Kidney (tissue), 14 donors: Measurements from ENCODE around the gene FAM120A. TPM values are rescaled to one million over a fixed set of nuclear protein-coding genes. Genes with fewer than 3 reads are reported as not detected.

Source experiments
- DNase-seq, 5 donors: peaks; one replicate each; pipeline ENCODE4 v3.0.0-alpha.2; 2013 to 2020
- FAIRE-seq: peaks from 2 replicates; lab custom pipeline; 2012; peaks lifted over from hg19 to GRCh38; lab: Jason Lieb, UNC
- H3K27ac ChIP-seq, 2 donors: one replicate each; pipeline ENCODE4 v1.7.0; 2013; ENCODE audit warnings: low read depth in 2 of 2, low read length in 2 of 2, inconsistent platforms in 1 of 2
- H3K27me3 ChIP-seq: one replicate; pipeline ENCODE4 v1.7.1; 2013; ENCODE audit warnings: low read length, inconsistent platforms; ENCODE audit not compliant: control insufficient read depth, insufficient read depth
- H3K36me3 ChIP-seq, 3 donors: one replicate each; pipeline versions ENCODE4 v1.7.0 to v1.7.1; 2013; ENCODE audit warnings: low read length in 3 of 3, control low read depth in 1 of 3, inconsistent platforms in 1 of 3; ENCODE audit not compliant: insufficient read depth in 3 of 3, control insufficient read depth in 2 of 3
- H3K4me1 ChIP-seq, 3 donors: one replicate each; pipeline versions ENCODE4 v1.7.0 to v1.7.1; 2013; ENCODE audit warnings: low read length in 3 of 3, inconsistent platforms in 1 of 3, low read depth in 1 of 3; ENCODE audit not compliant: control insufficient read depth in 2 of 3, insufficient read depth in 2 of 3
- H3K4me3 ChIP-seq, 3 donors: one replicate each; pipeline versions ENCODE4 v1.7.0 to v1.8.1; 2013; ENCODE audit warnings: low read length in 3 of 3, control low read depth in 1 of 3, inconsistent platforms in 1 of 3
- H3K9ac ChIP-seq, 3 donors: one replicate each; pipeline versions ENCODE4 v1.7.0 to v1.7.1; 2013; ENCODE audit warnings: low read length in 3 of 3, control low read depth in 1 of 3, inconsistent platforms in 1 of 3
- H3K9me3 ChIP-seq, 3 donors: one replicate each; pipeline versions ENCODE4 v1.7.0 to v1.7.1; 2013; ENCODE audit warnings: low read length in 3 of 3, control low read depth in 1 of 3, inconsistent platforms in 1 of 3; ENCODE audit not compliant: control insufficient read depth in 2 of 3, insufficient read depth in 1 of 3
- intact Hi-C: fragments of 100-400 bp; cut with DNase I; formaldehyde crosslinking; loops from one replicate; pipeline ENCODE4 v1.11.1; 2022
- polyA plus RNA-seq: library from polyadenylated mRNA; stranded (reverse); fragments of 350-450 nt; fragmentation: Illumina TruSeq; extraction: RNeasy Lipid Tissue Mini Kit (QIAGEN cat#74804); gene quantifications from one replicate; pipeline ENCODE4 v1.2.3, GENCODE V29; 2014; ENCODE audit warnings: low read depth, low replicate concordance; ENCODE audit not compliant: insufficient read depth
- total RNA-seq: library from RNA; stranded (reverse); fragmentation: NEBNext Ultra II Directional; extraction: Animal tissue kit (Norgen Biotek cat#: 25700); gene quantifications from one replicate; pipeline ENCODE4 v1.2.1, GENCODE V29; 2021
- TF ChIP-seq, protein P1 (sequence below): IDR thresholded peaks from 3 replicates; pipeline ENCODE4 v1.5.1; 2012; ENCODE audit warnings: mild to moderate bottlenecking, moderate library complexity, borderline replicate concordance; ENCODE audit not compliant: insufficient read depth; ENCODE audit errors: extremely low read depth
- donor health status: control.
- donor health status: control.
- donor health status: control.
- donor health status: control.
- donor health status: control.
- donor health status: DM: yes; HTN: yes; CAD: no.
- donor health status: Normal renal cell carcinoma (clear cell type).

The FAM120A gene
- total and polyA plus RNA-seq, 2 donors from 2014 or later, result 43.7 to 127 TPM

DNA sequence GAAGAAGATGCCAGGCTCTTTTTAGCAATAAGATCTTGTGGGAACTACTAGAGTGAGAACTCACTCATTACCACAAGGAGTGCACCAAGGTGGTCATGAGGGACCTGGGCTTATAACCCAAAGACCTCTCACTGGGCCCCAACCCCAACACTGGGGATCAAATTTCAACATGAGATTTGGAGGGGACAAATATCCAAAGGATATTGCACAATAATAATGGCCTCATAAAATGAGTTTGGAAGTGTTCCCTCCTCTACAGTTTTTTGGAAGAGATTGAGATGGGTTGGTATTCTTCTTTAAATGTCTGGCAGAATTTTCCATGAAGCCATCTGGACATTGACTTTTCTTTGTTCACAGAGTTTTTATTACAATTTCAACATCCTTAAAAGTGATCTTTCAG, 38.0 kb upstream of the FAM120A start:
- intact Hi-C loops, result no loop called here
- TF ChIP-seq, protein P1, sequence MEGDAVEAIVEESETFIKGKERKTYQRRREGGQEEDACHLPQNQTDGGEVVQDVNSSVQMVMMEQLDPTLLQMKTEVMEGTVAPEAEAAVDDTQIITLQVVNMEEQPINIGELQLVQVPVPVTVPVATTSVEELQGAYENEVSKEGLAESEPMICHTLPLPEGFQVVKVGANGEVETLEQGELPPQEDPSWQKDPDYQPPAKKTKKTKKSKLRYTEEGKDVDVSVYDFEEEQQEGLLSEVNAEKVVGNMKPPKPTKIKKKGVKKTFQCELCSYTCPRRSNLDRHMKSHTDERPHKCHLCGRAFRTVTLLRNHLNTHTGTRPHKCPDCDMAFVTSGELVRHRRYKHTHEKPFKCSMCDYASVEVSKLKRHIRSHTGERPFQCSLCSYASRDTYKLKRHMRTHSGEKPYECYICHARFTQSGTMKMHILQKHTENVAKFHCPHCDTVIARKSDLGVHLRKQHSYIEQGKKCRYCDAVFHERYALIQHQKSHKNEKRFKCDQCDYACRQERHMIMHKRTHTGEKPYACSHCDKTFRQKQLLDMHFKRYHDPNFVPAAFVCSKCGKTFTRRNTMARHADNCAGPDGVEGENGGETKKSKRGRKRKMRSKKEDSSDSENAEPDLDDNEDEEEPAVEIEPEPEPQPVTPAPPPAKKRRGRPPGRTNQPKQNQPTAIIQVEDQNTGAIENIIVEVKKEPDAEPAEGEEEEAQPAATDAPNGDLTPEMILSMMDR, result no peak

DNA sequence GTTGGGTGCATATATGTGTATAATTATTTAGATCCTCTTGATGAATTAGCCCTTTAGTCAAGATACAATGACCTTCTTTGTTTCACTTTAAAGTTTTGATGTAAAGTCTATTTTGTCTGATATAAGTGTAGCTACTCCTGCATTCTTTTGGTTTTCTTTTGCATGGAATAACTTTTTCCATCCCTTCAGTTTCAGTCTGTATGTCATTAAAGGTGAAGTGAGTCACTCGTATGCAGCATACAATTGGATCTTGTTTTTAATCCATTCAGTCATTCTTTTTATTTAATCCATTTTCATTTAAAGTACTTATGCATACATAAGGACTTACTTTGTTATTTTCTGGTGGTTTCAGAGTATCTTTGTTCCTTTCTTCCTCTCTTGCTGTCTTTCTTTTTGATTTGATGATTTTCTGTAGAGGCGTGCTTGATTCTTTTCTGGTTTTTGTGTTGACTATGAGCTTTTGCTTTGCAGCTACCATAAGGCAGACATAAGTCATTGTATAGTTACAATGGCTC, 36.3 kb upstream of the FAM120A start:
- Histone ChIP-seq H3K9ac (no peak overlapping the region), H3K27me3 (no peaks in the 10 kb centered on the region), H3K4me1 (no peaks in the 10 kb centered on the region), H3K27ac (no peak overlapping the region), H3K36me3 (no peaks in the 10 kb centered on the region), H3K9me3 (peaks cover 0 to 7% (median 2%) of the 10 kb centered on the region in 3 donors), H3K4me3 (no peak overlapping the region)
- no peak for DNase-seq
- intact Hi-C loops, result no loop called here
- TF ChIP-seq, protein P1, result no peak
- no peak for FAIRE-seq

More for the DNA sequence above, 38.0 kb upstream of the FAM120A start:
- H3K27me3 ChIP-seq, result no peaks in the 10 kb centered on the region
- no peaks in the 10 kb centered on the region for H3K36me3 ChIP-seq
- peaks cover 0 to 7% (median 2%) of the 10 kb centered on the region in 3 donors for H3K9me3 ChIP-seq
- FAIRE-seq (no peak), DNase-seq (no peak)
- H3K27ac ChIP-seq, result no peak overlapping the region
- H3K4me3 ChIP-seq, result no peak overlapping the region
- H3K9ac ChIP-seq, result no peak overlapping the region
- no peaks in the 10 kb centered on the region for H3K4me1 ChIP-seq

DNA sequence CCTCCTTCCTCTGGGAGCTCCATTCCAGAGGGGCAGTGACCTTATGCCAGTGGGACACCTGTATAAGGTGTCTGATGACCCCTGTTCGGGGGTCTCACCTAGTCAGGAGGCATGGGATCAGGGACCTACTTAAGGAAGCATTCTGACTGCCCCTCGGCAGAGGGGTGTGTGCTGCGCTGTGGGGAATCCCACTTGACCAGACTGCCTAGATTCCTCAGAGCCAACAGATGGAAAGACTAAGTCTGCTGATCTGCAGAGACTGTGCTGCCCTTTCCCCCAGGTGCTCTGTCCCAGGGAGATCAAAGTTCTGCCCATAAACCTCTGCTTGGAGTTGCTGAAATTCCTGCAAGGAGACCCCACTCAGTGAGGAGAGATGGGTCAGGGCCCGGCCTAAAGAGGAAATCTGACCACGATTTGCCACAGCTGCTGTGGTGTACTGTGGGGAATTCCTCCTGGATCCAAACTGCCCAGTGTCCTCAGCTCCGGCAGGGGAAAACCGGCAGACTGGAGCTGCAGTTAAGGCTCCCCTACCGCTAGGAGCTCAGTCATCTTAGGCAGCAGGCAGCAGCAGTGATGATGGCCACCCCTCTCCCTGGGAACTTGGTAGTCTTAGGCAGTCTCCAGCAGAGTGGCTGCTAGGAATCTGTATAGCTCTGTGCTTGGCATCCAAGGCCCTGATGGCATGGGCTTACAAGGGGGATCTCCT, 34.8 kb upstream of the FAM120A start:
- TF ChIP-seq, protein P1, result no peak
- no peak overlapping the region for H3K4me3 ChIP-seq
- H3K36me3 ChIP-seq, result no peaks in the 10 kb centered on the region
- FAIRE-seq, result no peak
- H3K27me3 ChIP-seq, result no peaks in the 10 kb centered on the region
- no peak overlapping the region for H3K9ac ChIP-seq
- peaks cover 0 to 7% (median 2%) of the 10 kb centered on the region in 3 donors for H3K9me3 ChIP-seq
- intact Hi-C loops, result no loop called here
- no peak overlapping the region for H3K27ac ChIP-seq
- DNase-seq, result no peak
- no peaks in the 10 kb centered on the region for H3K4me1 ChIP-seq
